BLaER1 (cell line): ENCODE data around the gene MAPT.

Source experiments
- H3K27ac ChIP-seq: shearing (Covaris generic); formaldehyde crosslinking; 2 replicates; pipeline ENCODE4 v1.8.1; 2022
- H3K27me3 ChIP-seq: shearing (Covaris generic); formaldehyde crosslinking; 2 replicates; pipeline ENCODE4 v1.8.1; 2022
- H3K36me3 ChIP-seq: shearing (Covaris generic); formaldehyde crosslinking; 2 replicates; pipeline ENCODE4 v1.8.1; 2022
- H3K4me1 ChIP-seq: shearing (Covaris generic); formaldehyde crosslinking; 2 replicates; pipeline ENCODE4 v1.8.1; 2022
- H3K4me2 ChIP-seq: shearing (Covaris generic); formaldehyde crosslinking; 2 replicates; pipeline ENCODE4 v1.8.1; 2022
- H3K4me3 ChIP-seq: shearing (Covaris generic); formaldehyde crosslinking; 2 replicates; pipeline ENCODE4 v1.8.1; 2022
- H3K9ac ChIP-seq: shearing (Covaris generic); formaldehyde crosslinking; 2 replicates; pipeline ENCODE4 v1.8.1; 2022
- H3K9me3 ChIP-seq: shearing (Covaris generic); formaldehyde crosslinking; 2 replicates; pipeline ENCODE4 v1.8.1; 2022
- H4K20me1 ChIP-seq: shearing (Covaris generic); formaldehyde crosslinking; 2 replicates; pipeline ENCODE4 v1.8.1; 2022
- Cebpa-rat ChIP-seq: shearing (Covaris generic); IDR thresholded peaks from 2 replicates; pipeline ENCODE4 v1.8.1; 2022

MAPT gene

GRCh38 chr17:45894022-45894784 lies at the start of gene MAPT:
MAPT (plus strand) TSS chr17:45894554; CDS start chr17:45962338, 67,784 bp downstream.
- TF ChIP-seq Cebpa-rat, result no peak
- Histone ChIP-seq H3K4me2 (peak within 1 kb of the TSS; percentile 100), H3K9me3 (no peaks in the 10 kb centered on the region), H3K4me3 (peak within 1 kb of the TSS; percentile 73), H3K36me3 (no peaks in the 10 kb centered on the region), H3K27ac (no peak within 1 kb of the TSS), H3K4me1 (peaks cover 12% of the 10 kb centered on the region), H4K20me1 (peaks cover 40% of the 10 kb centered on the region), H3K27me3 (peaks cover 63% of the 10 kb centered on the region), H3K9ac (peak within 1 kb of the TSS; percentile 68)

- Histone ChIP-seq H3K36me3 (no peaks in the 10 kb centered on the region), H3K4me1 (no peaks in the 10 kb centered on the region), H3K4me3 (no peak within 1 kb of the TSS), H3K27me3 (no peaks in the 10 kb centered on the region), H3K4me2 (no peak within 1 kb of the TSS), H3K27ac (no peak within 1 kb of the TSS), H3K9me3 (no peaks in the 10 kb centered on the region), H4K20me1 (no peaks in the 10 kb centered on the region), H3K9ac (no peak within 1 kb of the TSS)
- no peak for TF ChIP-seq Cebpa-rat
These were observed 49.5 kb upstream of the MAPT start, which contains the start of gene SPPL2C for GRCh38 chr17:45844695-45845375. SPPL2C (plus strand) TSS chr17:45844881; CDS start chr17:45844907, 26 bp downstream.

- no peak for TF ChIP-seq Cebpa-rat
These were observed 48.8 kb upstream of the MAPT start for GRCh38 chr17:45845376-45846185.

GRCh38 chr17:45846223-45846622 lies 48.1 kb upstream of the MAPT start:
- Histone ChIP-seq H3K4me1 (peaks cover under 1% of the 10 kb centered on the region; the same call in 1 of the 2 replicates), H3K27me3 (no peaks in the 10 kb centered on the region), H3K9me3 (no peaks in the 10 kb centered on the region), H3K4me3 (no peak overlapping the region), H3K27ac (no peak overlapping the region), H3K9ac (no peak overlapping the region), H3K4me2 (no peak overlapping the region), H3K36me3 (no peaks in the 10 kb centered on the region), H4K20me1 (no peaks in the 10 kb centered on the region)
- TF ChIP-seq Cebpa-rat, result no peak

More at GRCh38 chr17:45845376-45846185, 48.8 kb upstream of the MAPT start:
- Histone ChIP-seq H3K27me3 (no peaks in the 10 kb centered on the region), H3K9ac (no peak overlapping the region), H3K4me1 (no peaks in the 10 kb centered on the region), H4K20me1 (no peaks in the 10 kb centered on the region), H3K27ac (no peak overlapping the region), H3K4me3 (no peak overlapping the region), H3K36me3 (no peaks in the 10 kb centered on the region), H3K4me2 (no peak overlapping the region), H3K9me3 (no peaks in the 10 kb centered on the region)

- H3K36me3 ChIP-seq, result no peaks in the 10 kb centered on the region
- no peak overlapping the region for H3K9ac ChIP-seq
- peaks cover 4% of the 10 kb centered on the region; the same call in 1 of the 2 replicates for H3K27me3 ChIP-seq
- no peak overlapping the region for H3K4me3 ChIP-seq
- no peaks in the 10 kb centered on the region for H4K20me1 ChIP-seq
- TF ChIP-seq Cebpa-rat, result no peak
- H3K4me1 ChIP-seq, result peaks cover 5% of the 10 kb centered on the region
- H3K4me2 ChIP-seq, result no peak overlapping the region
- H3K27ac ChIP-seq, result no peak overlapping the region
- H3K9me3 ChIP-seq, result no peaks in the 10 kb centered on the region
These were observed 47.7 kb upstream of the MAPT start for GRCh38 chr17:45846646-45847045.

- TF ChIP-seq Cebpa-rat, result no peak
- Histone ChIP-seq H3K27me3 (peaks cover 8% of the 10 kb centered on the region; the same call in 1 of the 2 replicates), H3K4me1 (peaks cover 8% of the 10 kb centered on the region), H4K20me1 (no peaks in the 10 kb centered on the region), H3K9me3 (no peaks in the 10 kb centered on the region), H3K4me3 (no peak overlapping the region), H3K9ac (no peak overlapping the region), H3K4me2 (no peak overlapping the region), H3K27ac (no peak overlapping the region), H3K36me3 (no peaks in the 10 kb centered on the region)
These were observed 47.3 kb upstream of the MAPT start for GRCh38 chr17:45847101-45847500.

- Histone ChIP-seq H3K27me3 (peaks cover 11% of the 10 kb centered on the region; the same call in 1 of the 2 replicates), H3K9me3 (no peaks in the 10 kb centered on the region), H3K4me3 (no peak overlapping the region), H3K27ac (no peak overlapping the region), H3K36me3 (no peaks in the 10 kb centered on the region), H3K4me1 (peaks cover 8% of the 10 kb centered on the region), H3K4me2 (no peak overlapping the region), H3K9ac (no peak overlapping the region), H4K20me1 (no peaks in the 10 kb centered on the region)
- TF ChIP-seq Cebpa-rat, result no peak
These were observed 46.6 kb upstream of the MAPT start for GRCh38 chr17:45847747-45848146.

- Histone ChIP-seq H3K9ac (no peak overlapping the region), H3K36me3 (no peaks in the 10 kb centered on the region), H4K20me1 (no peaks in the 10 kb centered on the region), H3K4me1 (peaks cover 8% of the 10 kb centered on the region), H3K27ac (no peak overlapping the region), H3K9me3 (no peaks in the 10 kb centered on the region), H3K27me3 (peaks cover 11% of the 10 kb centered on the region; the same call in 1 of the 2 replicates), H3K4me3 (no peak overlapping the region), H3K4me2 (no peak overlapping the region)
- no peak for TF ChIP-seq Cebpa-rat
These were observed 45.9 kb upstream of the MAPT start for GRCh38 chr17:45848405-45848804.

- TF ChIP-seq Cebpa-rat, result no peak
- Histone ChIP-seq H3K27me3 (peaks cover 11% of the 10 kb centered on the region; the same call in 1 of the 2 replicates), H3K9me3 (no peaks in the 10 kb centered on the region), H3K36me3 (no peaks in the 10 kb centered on the region), H3K4me1 (peaks cover 8% of the 10 kb centered on the region), H3K9ac (no peak overlapping the region), H3K27ac (no peak overlapping the region), H4K20me1 (no peaks in the 10 kb centered on the region), H3K4me3 (no peak overlapping the region), H3K4me2 (no peak overlapping the region)
These were observed 45.4 kb upstream of the MAPT start for GRCh38 chr17:45848868-45849535.
